Activated CD8-positive, alpha-beta memory T cell treated with anti-CD3 and anti-CD28 coated beads, Interleukin-2, amount 50 U/mL, for 1 hour (primary cell): ENCODE results near the gene TMEM240.
A peak's percentile ranks its signal among the peaks of the same experiment; 100 is the strongest.

Experiments used
- DNase-seq: peaks from one replicate; pipeline ENCODE4 v3.0.0-alpha.2; 2020; ENCODE audit errors: extremely low read depth

The TMEM240 gene

DNA sequence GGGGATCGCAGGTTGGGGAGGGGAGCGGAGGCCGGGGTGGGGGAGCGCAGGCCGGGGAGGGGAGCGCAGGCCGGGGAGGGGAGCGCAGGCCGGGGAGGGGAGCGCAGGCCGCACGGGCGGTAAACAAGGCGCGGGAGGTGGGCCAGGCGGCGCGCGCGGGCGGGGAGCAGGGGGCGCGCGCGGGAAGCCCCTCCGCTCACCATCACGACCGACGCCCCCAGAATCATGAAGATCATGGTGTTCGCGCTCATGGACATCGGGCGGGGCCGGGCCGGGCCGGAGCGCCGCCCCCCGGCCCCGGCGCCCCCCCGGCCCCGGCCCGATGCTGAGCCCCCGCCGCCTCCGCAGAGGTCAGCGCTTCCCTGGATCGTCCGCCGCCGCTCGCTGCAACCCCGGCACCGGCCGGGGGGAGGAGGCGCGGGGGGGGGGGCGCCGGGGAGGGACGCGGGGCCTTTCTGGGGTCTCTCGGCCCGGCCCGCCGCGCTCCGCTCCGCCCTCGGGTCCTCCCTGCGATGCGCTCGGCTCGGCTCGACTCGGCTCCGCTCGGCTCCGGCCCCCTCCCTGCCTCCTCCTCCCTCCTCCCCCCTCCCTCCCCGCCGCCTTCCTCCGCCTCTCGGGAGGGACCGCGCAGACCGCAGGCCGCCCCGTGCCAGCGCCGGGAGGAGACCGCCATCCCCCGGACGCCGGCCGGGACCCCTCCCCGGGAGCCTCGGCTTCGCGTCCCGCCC lies at the start of gene TMEM240:
Gene TMEM240 (minus strand): TSS at position 535 of the 728 bp plus-strand sequence. CDS start 278 bp downstream, at position 257.
- no peak for DNase-seq

DNA sequence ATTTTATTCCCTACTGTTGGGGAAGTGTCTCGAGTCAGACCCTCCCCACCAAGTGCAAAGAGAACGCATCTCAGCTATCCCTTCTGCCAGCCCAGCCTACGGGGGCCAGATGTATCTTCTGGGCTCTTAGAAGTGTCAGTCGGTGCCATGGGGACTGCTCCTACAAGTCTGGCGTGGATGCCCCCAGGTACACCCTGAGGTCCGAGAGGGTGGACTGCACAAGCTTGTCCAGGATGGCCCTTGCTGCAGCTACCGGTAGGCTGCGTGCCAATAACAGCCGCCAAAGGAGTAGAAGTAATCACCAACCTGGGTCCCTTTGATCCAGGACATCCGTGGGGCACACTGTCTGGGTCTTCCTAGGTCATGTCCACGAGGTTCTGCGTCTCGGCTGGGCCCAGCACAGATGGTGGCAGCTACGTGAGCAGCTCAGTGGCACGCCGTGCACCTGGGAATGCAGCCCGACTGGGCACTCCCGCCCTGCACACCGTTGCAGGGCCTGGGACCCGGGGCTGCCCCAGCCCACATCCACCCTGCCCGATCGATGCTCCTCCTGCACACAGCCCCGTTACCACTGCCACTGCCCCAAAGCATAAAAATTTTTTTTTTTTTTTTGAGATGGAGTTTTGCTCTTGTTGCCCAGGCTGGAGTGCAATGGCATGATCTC lies 43.1 kb upstream of the TMEM240 start:
- no peak for DNase-seq

DNA sequence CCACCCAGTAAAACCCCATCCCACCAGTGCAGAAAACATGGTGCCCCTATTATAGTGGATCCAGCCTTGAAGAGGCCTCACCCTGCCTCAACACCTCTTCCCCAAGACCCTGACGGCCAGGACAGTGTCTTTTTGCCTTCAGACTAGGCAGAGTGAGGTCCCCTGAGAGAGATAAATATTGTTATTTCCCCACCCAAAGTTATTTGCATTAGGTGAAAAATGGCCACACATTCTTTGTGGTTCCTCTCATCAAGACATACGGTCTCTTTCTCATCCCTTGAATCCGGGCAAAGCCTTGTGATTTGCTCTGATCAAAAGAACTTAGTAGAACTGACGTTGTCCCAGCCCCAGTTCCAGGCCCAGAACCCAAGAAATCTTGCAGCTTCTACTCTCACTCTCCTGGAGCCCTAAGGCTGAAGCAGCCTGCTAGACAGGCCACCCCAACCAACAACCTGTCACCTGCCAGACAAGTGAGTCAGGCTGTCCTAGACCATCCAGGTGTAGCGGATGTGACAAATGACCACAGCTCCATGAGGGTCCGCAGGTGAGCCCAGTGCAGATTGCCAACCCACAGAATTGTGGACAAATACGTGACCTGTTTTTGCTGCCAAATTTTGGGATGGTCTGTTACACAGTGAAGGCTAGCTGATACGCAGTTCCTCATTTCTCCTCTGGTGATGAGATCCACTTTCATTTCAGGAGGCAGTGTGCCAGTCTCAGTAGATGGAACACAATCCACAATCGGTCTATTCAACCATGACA lies 42.3 kb upstream of the TMEM240 start:
- no peak for DNase-seq

DNA sequence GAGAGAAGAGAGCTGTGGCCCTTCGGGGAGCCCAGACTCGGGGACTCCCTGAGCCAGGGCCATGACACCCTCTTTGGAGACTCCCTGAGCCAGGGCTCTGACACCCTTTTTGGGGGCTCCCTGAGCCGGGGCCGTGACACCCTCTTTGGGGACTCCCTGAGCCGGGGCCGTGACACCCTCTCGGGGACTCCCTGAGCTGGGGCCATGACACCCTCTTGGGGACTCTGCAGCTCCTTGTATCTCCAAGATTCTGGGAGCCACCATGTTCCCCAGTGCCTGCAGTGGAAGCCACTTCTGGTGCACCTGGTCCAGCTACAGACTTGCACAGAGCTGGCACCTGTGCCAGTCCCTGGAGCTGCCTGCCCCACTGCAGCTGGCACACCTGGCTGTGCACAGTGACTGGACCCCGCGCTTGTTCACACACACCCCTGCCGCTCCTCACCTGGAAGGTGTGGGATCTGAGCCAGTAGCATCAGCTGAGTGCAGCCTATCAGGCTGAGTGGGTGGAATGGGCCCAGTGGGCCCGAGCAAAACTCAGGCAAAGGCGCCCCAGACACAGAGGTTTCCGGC lies 38.0 kb upstream of the TMEM240 start:
- no peak for DNase-seq

DNA sequence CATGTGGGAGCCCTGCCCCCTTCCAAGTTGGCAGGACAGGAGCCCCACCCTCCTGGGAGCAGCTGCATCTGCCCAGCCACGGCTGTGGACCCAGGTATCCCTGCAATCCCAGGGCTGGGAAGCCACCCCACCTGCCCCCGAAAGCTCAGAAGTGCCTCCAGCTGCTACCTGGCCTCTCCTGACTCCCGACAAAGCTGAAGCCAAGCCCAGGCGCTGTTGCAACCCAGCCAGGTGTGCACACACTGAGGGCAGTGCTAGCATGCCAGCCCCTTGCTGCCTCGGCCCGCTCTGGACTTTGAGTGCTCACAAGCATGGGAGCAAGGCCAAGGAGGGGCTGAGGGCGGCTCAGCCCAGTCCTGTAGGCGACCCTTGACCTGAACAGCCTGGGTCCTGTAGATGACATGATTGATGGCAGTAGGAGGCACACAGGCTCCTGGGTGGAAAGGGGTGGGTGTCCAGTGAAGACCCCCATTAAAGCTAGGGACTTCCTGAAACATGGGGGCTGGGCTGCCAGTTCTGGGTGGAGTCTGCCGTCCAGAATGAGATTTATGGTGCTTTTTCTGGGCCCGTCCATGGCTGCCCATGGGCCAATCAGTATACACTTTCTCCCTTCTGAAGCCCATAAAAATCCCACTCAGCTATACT lies 37.1 kb upstream of the TMEM240 start:
- no peak for DNase-seq

DNA sequence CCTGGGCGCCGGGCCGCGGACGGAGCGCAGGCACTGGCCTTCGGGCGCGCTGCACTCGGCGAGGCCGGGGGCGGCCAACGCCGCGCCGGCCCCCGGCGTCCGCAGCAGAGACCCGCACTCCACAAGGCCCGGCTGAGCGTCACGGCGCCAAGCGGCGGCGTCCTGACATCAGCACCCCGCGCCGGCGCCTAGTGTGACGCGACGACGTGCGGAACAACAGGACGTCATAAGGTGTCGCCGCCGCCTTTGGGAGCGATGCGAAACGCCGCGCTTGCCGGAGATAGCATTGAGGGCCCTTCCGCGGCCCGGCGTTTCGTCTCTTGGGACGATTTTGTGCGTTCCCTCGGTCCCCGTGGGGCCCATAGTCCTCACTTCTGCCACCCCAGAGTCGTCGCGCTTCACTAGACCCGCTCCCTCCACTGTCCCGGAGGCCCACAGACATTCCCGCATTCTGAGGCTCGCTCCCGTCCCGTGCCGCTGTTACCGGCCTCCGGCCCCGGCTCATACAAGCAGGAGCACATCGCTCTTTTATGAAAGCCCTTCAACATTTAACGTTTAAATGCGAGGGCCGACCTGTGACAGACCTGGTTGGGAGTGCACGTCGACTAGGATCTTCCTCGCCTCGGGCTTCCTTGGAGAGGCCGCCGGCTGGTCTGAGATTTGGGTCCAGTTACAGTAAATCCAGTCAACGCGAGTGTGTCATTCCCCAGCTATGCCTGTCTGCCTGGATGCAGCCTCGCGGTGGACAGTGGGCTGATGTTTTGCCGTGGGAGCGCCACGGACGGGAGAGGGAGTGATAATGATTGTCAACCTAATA lies 34.5 kb upstream of the TMEM240 start, which contains the start of gene SSU72:
Gene SSU72 (minus strand): TSS at position 143 of the 817 bp plus-strand sequence. CDS start 306 bp downstream, outside the sequence.
- DNase-seq: peak; percentile 81

DNA sequence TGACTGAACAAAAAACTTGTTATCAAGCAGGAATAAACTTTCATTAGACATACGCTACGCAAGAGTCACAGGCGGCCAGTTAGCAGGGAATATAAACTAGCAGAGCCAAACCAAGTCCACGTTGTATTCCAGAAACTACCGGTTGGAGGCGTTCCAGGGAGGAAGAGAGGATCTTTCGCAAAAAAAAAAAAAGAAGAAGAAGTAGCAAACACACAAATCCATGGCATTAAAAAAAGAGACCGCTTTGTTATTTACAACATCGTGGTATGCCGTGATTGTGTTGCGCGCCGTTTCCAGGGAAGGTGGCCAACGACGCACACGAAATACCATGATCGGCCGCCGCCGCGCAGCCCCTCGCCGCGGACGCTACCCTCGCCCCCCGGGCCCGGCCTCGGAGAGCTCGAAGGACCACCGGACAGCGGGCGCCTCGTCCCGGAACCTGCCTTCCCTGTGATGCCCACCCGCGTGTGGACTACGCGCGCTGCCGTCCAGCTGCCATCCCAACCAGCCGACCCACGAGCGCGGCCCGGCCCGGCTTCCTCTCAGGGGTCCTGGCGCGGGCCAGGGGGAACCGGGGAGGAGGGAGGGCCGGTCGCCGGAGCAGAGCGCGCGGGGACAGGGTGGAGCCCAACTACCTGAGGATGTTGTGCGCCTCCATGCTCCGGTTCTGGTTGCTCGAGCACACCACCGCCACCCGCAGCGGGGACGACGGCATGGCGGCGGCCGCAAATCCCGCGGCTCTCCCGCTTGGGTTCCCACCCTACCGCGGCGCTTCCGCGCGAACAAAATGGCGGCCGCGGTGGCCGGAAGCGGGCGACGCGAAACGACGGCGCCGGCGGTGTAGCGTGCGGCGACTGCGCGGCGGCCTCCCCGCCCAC lies 33.7 kb upstream of the TMEM240 start:
- no peak for DNase-seq

- no peak for DNase-seq
Observed at GRCh38 chr1:1569341-1569740, 28.9 kb upstream of the TMEM240 start.

- DNase-seq: no peak
Observed at GRCh38 chr1:1567891-1568291, 27.5 kb upstream of the TMEM240 start.

DNA sequence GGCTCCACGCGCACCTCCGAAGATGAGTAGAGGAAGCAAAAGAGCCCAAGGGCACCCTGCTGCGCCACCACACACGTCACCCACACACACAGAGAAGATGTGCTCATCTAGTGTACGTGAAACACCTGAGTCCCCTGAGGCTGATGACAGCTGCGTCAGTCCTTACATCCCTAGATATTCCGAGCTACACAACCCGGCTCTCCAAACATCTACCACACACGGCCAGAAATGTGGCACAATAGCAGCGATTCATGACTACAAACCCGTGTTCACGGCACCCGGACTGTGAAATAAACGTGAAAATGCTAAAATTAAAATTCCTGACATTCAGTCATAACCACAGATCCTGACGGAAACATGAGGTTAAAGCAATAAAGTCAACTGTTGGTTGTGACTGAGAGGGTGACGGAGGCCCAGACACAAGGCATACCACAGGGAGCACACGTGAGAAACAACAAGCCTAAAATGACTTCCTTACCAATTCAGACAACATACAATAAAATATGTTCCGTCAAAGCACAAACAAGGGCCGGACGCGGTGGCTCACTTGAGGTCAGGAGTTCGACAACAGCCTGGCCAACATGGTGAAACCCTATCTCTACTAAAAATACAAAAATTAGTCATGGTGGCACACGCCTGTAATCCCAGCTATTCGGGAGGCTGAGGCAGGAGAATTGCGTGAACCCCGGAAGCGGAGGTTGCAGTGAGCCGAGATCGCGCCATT lies 26.9 kb upstream of the TMEM240 start:
- DNase-seq: no peak

- no peak for DNase-seq
Observed at GRCh38 chr1:1565340-1565739, 24.9 kb upstream of the TMEM240 start.

DNA sequence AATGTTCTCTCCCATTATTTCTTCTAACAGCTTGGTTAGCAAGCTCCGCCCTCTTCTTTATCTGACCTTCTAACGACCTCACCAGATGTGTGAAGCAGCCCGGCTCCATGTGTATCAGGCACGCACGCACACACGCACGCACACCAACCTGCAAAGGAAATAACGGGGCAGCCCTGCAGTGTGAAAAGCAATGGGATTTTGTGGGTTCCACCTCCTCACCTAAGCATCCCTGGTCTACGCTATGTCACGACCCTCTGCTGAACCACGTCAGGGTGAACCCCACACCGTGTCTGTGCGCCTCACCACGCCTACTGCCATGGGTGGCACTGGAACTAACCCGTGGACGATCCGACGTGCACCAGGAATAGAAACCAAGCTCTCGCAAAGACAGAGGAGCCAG lies 23.8 kb upstream of the TMEM240 start:
- no peak for DNase-seq

DNA sequence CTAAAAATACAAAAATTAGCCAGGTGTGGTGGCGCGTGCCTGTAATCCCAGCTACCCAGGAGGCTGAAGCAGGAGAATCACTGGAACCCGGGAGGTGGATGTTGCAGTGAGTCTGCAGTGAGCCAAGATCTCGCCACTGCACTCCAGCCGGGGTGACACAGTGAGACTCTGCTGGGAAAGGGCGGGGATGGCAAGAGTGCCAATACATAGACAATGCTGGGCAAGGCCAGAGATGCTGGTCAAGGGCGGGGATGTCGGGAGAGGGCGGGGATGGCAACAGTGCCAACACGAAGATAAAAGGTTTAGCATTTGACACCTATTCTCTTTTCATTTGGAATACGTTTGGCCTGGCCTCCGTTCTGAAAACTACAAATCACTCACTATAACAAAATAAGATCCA lies 23.3 kb upstream of the TMEM240 start:
- no peak for DNase-seq

GRCh38 chr1:1562556-1563195 lies 22.3 kb upstream of the TMEM240 start:
- no peak for DNase-seq

DNA sequence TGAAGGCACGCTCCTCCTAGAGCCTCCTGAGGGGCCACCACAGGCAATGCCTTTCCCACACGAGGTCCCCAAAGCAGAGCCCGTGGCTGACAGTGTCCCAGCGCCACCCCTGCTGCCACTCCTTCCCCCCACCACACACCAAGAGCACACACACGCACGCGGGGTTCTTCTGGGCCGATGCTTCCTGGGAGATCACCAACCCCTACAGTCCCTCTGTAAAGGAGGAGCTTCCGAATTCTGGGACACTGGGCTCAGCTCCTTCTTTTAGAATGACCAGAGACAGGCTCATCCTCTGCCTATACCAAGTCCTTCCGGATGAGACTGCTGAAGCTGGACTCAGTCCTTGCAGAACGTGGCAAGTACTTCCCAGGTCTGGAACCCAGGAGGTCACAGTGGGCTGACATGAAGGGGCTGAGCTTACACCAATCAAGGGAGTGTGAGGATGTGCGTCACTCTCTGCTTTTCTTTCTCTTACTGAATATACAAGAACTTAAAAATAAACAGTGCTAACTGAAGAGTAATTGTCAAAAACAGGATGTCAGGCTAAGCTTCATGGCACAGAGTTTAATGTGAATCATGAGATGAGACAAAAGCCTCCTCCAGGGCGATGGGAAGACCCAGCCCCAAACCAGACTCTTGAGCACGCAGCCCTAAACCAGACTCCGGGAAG lies 21.5 kb upstream of the TMEM240 start:
- no peak for DNase-seq

DNA sequence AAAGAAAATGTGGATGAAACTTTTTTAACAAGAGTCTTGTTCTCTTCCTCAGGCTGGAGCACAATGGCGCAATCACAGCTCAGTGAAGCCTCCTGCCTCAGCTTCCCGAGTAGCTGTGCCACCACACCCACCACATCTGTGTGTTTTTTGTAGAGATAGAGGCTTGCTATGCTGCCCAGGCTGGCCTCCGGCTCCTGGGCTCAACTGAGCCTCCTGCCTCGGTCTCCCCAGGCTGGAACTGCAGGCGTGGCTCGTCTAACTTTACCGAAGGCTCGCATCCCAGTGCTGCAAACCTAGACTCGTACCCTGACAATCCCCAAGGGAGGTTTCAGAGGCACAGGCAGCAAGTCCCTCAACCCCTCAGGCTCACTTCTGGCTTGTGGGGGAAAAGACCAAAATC lies 19.8 kb upstream of the TMEM240 start:
- no peak for DNase-seq

- no peak for DNase-seq
Observed at GRCh38 chr1:1559066-1559465, 18.6 kb upstream of the TMEM240 start.

GRCh38 chr1:1558591-1558990 lies 18.2 kb upstream of the TMEM240 start:
- DNase-seq: no peak
